Thoracic aorta (tissue), 2 donors: Measurements from ENCODE around the gene CKMT2. TPM values are rescaled to one million over a fixed set of nuclear protein-coding genes. Genes with fewer than 3 reads are reported as not detected.

Experiments used
- ATAC-seq: fragments of 150-250 bp; one replicate; pipeline ENCODE4 v1.8.0; 2017; ENCODE audit warnings: low read depth; ENCODE audit not compliant: insufficient number of reproducible peaks, low FRiP score
- DNase-seq: peaks from one replicate; pipeline ENCODE4 v3.0.0-alpha.2; 2020; ENCODE audit warnings: low spot score
- H3K27ac ChIP-seq, 2 donors: fragments of 200-600 bp; sonication (generic); 1 replicate in 1 of 2; 2 replicates in 1 of 2; pipeline ENCODE4 v1.5.1; 2016; ENCODE audit warnings: mild to moderate bottlenecking in 2 of 2, moderate library complexity in 2 of 2
- H3K27me3 ChIP-seq: fragments of 200-600 bp; sonication (generic); replicated peaks from 2 replicates; pipeline ENCODE4 v1.6.0; 2016; ENCODE audit warnings: mild to moderate bottlenecking; ENCODE audit not compliant: insufficient read depth
- H3K36me3 ChIP-seq: fragments of 200-600 bp; sonication (generic); one replicate; pipeline ENCODE4 v1.5.1; 2016
- H3K4me1 ChIP-seq, 2 donors: fragments of 200-600 bp; sonication (generic); 1 replicate in 1 of 2; 2 replicates in 1 of 2; pipeline versions ENCODE4 v1.5.1 to v1.6.0; 2016; ENCODE audit warnings: low read depth in 2 of 2, mild to moderate bottlenecking in 1 of 2; ENCODE audit not compliant: control insufficient read depth in 1 of 2
- H3K4me3 ChIP-seq: fragments of 200-600 bp; sonication (generic); 2 replicates; pipeline ENCODE4 v1.5.1; 2016; ENCODE audit warnings: mild to moderate bottlenecking
- H3K9me3 ChIP-seq: fragments of 200-600 bp; sonication (generic); 2 replicates; pipeline ENCODE4 v1.5.1; 2016
- total RNA-seq, 2 donors: library from RNA; depleted of rRNA; stranded (reverse); fragments of >200 nt; gene quantifications; one replicate each; pipeline versions ENCODE4 v1.1.0 to v1.2.3, GENCODE V29; 2016
- TF ChIP-seq, protein P1 (sequence below): fragments of 200-600 bp; sonication (generic); IDR thresholded peaks from one replicate; pipeline ENCODE4 v1.5.1; 2019; ENCODE audit warnings: antibody characterized with exemption

The CKMT2 gene
- total RNA-seq, 2 donors from 2014 or later, result 16.8 to 20.6 TPM

DNA sequence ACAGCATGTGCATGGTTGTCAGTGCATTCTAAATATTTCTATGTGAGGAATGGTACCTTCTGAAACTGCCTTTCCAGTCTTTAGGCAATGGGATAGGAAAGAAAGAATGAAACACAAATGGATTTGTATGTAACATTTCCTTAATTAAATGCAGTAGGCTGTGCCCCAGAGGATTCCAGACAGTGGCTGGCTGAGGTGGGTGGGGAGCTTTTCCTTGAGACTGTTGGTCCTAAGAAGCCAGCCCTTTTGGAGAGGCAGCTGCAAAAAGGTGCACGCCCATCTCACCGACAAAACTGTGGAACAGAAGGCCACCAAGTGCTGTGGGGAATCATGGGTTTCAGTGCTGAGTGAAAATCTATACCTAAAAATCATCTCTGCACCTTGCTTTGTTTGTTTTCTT is 6.8 kb upstream of the CKMT2 start:
- H3K36me3 ChIP-seq, result no peaks in the 10 kb centered on the region
- H3K27ac ChIP-seq, result no peak overlapping the region
- TF ChIP-seq, protein P1, sequence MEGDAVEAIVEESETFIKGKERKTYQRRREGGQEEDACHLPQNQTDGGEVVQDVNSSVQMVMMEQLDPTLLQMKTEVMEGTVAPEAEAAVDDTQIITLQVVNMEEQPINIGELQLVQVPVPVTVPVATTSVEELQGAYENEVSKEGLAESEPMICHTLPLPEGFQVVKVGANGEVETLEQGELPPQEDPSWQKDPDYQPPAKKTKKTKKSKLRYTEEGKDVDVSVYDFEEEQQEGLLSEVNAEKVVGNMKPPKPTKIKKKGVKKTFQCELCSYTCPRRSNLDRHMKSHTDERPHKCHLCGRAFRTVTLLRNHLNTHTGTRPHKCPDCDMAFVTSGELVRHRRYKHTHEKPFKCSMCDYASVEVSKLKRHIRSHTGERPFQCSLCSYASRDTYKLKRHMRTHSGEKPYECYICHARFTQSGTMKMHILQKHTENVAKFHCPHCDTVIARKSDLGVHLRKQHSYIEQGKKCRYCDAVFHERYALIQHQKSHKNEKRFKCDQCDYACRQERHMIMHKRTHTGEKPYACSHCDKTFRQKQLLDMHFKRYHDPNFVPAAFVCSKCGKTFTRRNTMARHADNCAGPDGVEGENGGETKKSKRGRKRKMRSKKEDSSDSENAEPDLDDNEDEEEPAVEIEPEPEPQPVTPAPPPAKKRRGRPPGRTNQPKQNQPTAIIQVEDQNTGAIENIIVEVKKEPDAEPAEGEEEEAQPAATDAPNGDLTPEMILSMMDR, result no peak
- H3K4me1 ChIP-seq, result no peaks in the 10 kb centered on the region
- H3K4me3 ChIP-seq, result no peak overlapping the region
- ATAC-seq (no peak), DNase-seq (no peak)
- no peaks in the 10 kb centered on the region for H3K27me3 ChIP-seq
- H3K9me3 ChIP-seq, result no peaks in the 10 kb centered on the region

DNA sequence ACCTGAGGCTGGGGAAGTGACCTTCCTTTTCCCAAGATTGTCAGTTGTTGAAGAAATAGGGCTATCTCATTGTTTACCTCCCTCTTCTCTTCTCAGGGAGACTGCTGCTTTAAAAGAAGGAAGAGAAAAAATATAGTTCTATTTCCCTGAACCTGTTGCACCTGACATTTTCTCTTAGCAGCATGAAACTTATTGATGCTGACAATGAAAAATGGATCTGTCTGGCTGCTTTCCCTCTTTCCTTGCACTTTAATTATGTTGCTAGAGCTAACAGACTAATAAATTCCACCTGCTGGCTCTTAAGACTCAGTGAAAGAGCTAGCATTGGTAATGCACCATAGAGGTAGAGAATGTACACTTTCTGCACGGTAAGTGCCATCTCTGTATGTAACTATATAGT is 6.2 kb upstream of the CKMT2 start:
- H3K9me3 ChIP-seq, result no peaks in the 10 kb centered on the region
- peaks cover 2 to 4% of the 10 kb centered on the region in 2 donors for H3K4me1 ChIP-seq
- no peak for ATAC-seq
- no peaks in the 10 kb centered on the region for H3K27me3 ChIP-seq
- TF ChIP-seq, protein P1, result no peak
- H3K27ac ChIP-seq, result no peak overlapping the region
- no peaks in the 10 kb centered on the region for H3K36me3 ChIP-seq
- H3K4me3 ChIP-seq, result no peak overlapping the region
- DNase-seq, result no peak

DNA sequence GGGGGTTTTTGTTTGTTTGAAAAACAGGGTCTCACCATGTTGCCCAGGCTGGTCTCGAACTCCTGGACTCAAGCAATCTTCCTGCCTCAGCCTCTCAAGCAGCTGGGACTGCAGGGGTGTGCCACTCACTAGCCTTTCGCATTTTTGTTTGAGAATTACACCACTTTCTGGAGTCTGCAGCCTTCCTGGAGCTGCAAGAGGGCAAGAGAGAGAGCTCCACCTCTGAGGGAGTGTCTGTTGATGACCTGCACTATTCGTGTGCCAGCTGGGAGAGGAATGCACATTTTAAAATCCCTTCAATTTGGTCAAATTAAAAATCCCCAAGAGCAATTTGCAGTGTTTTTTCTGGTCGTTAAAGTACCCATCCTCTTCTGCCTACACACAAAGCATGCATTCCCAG is 5.0 kb upstream of the CKMT2 start:
- ATAC-seq (no peak), DNase-seq (no peak)
- no peaks in the 10 kb centered on the region for H3K36me3 ChIP-seq
- H3K9me3 ChIP-seq, result no peaks in the 10 kb centered on the region
- no peak overlapping the region for H3K4me3 ChIP-seq
- H3K27me3 ChIP-seq, result no peaks in the 10 kb centered on the region
- peaks cover 10 to 15% of the 10 kb centered on the region in 2 donors for H3K4me1 ChIP-seq
- TF ChIP-seq, protein P1, result no peak
- H3K27ac ChIP-seq, result no peak overlapping the region

DNA sequence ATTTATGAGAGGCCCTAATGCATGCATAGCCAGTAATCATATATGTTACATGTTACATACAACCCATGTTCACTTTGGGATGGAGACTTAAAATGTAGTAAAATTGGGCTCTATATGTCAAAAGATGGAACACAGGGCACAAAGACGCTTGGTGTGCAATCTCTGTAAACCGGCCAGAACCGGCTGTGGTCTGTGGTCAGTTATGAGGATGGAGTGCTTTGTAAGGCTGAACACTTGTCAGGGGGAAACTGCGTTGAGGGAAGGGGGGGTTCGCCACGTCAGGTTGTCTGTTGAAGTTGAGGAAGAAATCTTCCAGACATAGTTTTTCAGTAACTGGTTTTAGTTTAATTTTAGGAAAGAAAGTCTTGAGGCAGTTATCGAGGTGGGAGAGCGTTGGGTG is 2.7 kb upstream of the CKMT2 start:
- no peaks in the 10 kb centered on the region for H3K36me3 ChIP-seq
- no peak overlapping the region for H3K4me3 ChIP-seq
- H3K4me1 ChIP-seq, result peaks cover 23 to 37% of the 10 kb centered on the region in 2 donors
- TF ChIP-seq, protein P1, result no peak
- ATAC-seq (no peak), DNase-seq (no peak)
- no peaks in the 10 kb centered on the region for H3K9me3 ChIP-seq
- no peaks in the 10 kb centered on the region for H3K27me3 ChIP-seq
- no peak overlapping the region for H3K27ac ChIP-seq

DNA sequence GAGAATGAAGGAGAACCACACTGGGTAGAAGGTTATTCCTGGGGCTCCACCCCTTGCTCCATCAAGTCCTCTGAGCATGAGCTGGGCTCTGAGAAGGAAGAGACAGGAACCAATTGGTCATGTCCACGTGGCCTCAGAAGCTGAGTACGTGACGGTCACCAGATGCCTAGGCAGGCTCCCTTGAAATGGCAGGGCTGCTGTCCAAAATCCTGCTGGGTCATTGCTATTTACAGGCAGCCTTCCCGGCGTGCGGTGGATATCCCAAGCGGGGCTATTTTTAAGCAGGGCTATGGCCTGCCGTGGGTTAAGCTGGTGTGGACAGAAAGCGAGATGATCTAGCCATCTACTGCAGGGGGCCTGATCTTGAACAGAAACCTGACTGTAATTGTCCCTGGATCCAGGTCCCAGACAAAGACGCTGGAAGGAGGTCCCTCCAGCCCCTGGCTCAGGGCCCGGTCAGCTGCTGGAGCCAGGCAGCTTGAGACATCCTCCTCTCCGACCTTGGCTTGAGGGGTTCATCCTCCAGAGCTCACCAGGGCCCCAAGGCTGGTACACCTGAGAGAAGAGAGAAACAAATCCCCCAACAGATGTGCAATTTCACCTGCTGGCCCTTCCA is 550 bp upstream of the CKMT2 start:
- Histone ChIP-seq H3K27me3 (no peaks in the 10 kb centered on the region), H3K4me3 (peak overlapping the region; percentile 68), H3K36me3 (no peaks in the 10 kb centered on the region), H3K27ac (peak overlapping the region; percentile 95 to 96), H3K4me1 (peaks cover 31 to 53% of the 10 kb centered on the region in 2 donors), H3K9me3 (no peaks in the 10 kb centered on the region)
- peak; percentile 81 for DNase-seq
- TF ChIP-seq, protein P1, result no peak
- peak; percentile 87 for ATAC-seq
